ENCODE data around the gene RPS6KA5. TPM values are rescaled to one million over a fixed set of nuclear protein-coding genes. Genes with fewer than 3 reads are reported as not detected.

RPS6KA5 gene
- polyA plus RNA-seq, 2 of the 4 experiments (the other 2 are of a cell fraction), result 2.2 to 4.1 TPM

DNA sequence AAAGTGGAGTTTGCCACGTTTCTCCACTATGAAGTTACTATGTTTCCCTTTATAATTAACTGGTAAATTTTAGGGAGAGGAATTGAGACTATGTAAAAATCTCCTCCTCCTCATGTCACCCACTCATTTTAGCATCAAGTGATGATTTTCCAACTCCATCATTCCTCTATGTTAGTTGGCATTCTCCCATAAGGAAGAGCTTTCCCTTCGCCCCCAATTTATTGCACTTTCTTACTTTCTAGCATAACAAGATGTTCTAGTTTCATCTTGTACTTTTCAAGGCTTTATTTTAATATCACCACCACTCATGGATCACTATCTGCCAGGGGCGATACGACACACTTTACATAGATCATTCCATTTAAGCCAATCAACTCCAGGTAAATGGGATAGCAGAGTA is 97.1 kb downstream of the RPS6KA5 start:
- Histone ChIP-seq H3K4me3 (no peak overlapping the region), H3K4me2 (no peak overlapping the region), H3K27ac (no peak overlapping the region), H3K9me3 (peaks cover 8% of the 10 kb centered on the region), H3K4me1 (no peaks in the 10 kb centered on the region)
- ChIA-PET CTCF (no interaction called here), POLR2A (no interaction called here)
- ATAC-seq (no peak), FAIRE-seq (no peak), DNase-seq (ENCODE audit: low read depth in 1 of 2, low spot score in 1 of 2) (no peak)
- WGBS (ENCODE audit: missing lambda C conversion rate), result 66% methylated on average over 4 of the region's 4 CpGs
- TF ChIP-seq ZC3H11A (IDR thresholded peaks at IDR 0.05), result no peak
- TF ChIP-seq NFE2L2 (conservative IDR thresholded peaks at IDR 0.05; ENCODE audit: low read length), result no peak
- TF ChIP-seq POLR2A (IDR thresholded peaks at IDR 0.05; ENCODE audit: low read length), result no peak
- TF ChIP-seq EHMT2 (IDR thresholded peaks at IDR 0.05; ENCODE audit: low read depth), result no peak

GRCh38 chr14:90962505-90963109 is 97.8 kb downstream of the RPS6KA5 start:
- ATAC-seq, result no peak

GRCh38 chr14:90960818-90961217 is 99.6 kb downstream of the RPS6KA5 start:
- H3K4me3 ChIP-seq, result no peak overlapping the region
- FAIRE-seq (no peak), ATAC-seq (no peak), DNase-seq (ENCODE audit: low read depth in 1 of 2, low spot score in 1 of 2) (no peak)
- ChIA-PET POLR2A (no interaction called here), CTCF (no interaction called here)
- no peak overlapping the region for H3K4me2 ChIP-seq
- no peak overlapping the region for H3K27ac ChIP-seq
- no peaks in the 10 kb centered on the region for H3K4me1 ChIP-seq
- H3K9me3 ChIP-seq, result peaks cover 16% of the 10 kb centered on the region
- WGBS (ENCODE audit: missing lambda C conversion rate), result 82% methylated on average over 6 of the region's 6 CpGs
- TF ChIP-seq CHD4 (IDR thresholded peaks at IDR 0.05; ENCODE audit: borderline replicate concordance) (no peak), TFCP2L1 (CRISPR knock-in tag; IDR thresholded peaks at IDR 0.05) (no peak), ZNF302 (CRISPR knock-in tag; IDR thresholded peaks at IDR 0.05) (no peak), ZFP36 (IDR thresholded peaks at IDR 0.05; ENCODE audit: borderline replicate concordance, partially characterized antibody) (no peak), CBX2 (IDR thresholded peaks at IDR 0.05; ENCODE audit: borderline replicate concordance, low read depth) (no peak)

More at GRCh38 chr14:90962505-90963109, 97.8 kb downstream of the RPS6KA5 start:
- ChIA-PET POLR2A (no interaction called here), CTCF (no interaction called here)
- H3K4me1 ChIP-seq, result no peaks in the 10 kb centered on the region
- FAIRE-seq (no peak), DNase-seq (ENCODE audit: low read depth in 1 of 2, low spot score in 1 of 2) (no peak)
- WGBS (ENCODE audit: missing lambda C conversion rate), result 69% methylated on average over 11 of the region's 11 CpGs
- H3K4me2 ChIP-seq, result no peak overlapping the region
- TF ChIP-seq RAD21 (conservative IDR thresholded peaks at IDR 0.05 in 1 of 2, IDR thresholded peaks at IDR 0.05 in 1 of 2) (no peak), FOXS1 (CRISPR knock-in tag; IDR thresholded peaks at IDR 0.05) (no peak), SMC3 (IDR thresholded peaks at IDR 0.05) (no peak), KDM5A (IDR thresholded peaks at IDR 0.05) (no peak), JUN (IDR thresholded peaks at IDR 0.05) (no peak), GATA3 (IDR thresholded peaks at IDR 0.05; ENCODE audit: borderline replicate concordance) (no peak), HDAC2 (IDR thresholded peaks at IDR 0.05) (no peak), HOXA7 (CRISPR knock-in tag; IDR thresholded peaks at IDR 0.05) (no peak), ZC3H11A (IDR thresholded peaks at IDR 0.05) (no peak), CHD4 (IDR thresholded peaks at IDR 0.05; ENCODE audit: borderline replicate concordance) (no peak), HOXB13 (CRISPR knock-in tag; IDR thresholded peaks at IDR 0.05; ENCODE audit: low read depth) (no peak), PHF8 (IDR thresholded peaks at IDR 0.05; ENCODE audit: borderline replicate concordance, low read depth) (no peak), CEBPB (IDR thresholded peaks at IDR 0.05) (no peak), CHD2 (IDR thresholded peaks at IDR 0.05; ENCODE audit: low read length, partially characterized antibody) (no peak)
- TF ChIP-seq, protein P1, sequence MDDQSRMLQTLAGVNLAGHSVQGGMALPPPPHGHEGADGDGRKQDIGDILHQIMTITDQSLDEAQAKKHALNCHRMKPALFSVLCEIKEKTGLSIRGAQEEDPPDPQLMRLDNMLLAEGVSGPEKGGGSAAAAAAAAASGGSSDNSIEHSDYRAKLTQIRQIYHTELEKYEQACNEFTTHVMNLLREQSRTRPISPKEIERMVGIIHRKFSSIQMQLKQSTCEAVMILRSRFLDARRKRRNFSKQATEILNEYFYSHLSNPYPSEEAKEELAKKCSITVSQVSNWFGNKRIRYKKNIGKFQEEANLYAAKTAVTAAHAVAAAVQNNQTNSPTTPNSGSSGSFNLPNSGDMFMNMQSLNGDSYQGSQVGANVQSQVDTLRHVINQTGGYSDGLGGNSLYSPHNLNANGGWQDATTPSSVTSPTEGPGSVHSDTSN (IDR thresholded peaks at IDR 0.05), result no peak
- TF ChIP-seq, protein P2, sequence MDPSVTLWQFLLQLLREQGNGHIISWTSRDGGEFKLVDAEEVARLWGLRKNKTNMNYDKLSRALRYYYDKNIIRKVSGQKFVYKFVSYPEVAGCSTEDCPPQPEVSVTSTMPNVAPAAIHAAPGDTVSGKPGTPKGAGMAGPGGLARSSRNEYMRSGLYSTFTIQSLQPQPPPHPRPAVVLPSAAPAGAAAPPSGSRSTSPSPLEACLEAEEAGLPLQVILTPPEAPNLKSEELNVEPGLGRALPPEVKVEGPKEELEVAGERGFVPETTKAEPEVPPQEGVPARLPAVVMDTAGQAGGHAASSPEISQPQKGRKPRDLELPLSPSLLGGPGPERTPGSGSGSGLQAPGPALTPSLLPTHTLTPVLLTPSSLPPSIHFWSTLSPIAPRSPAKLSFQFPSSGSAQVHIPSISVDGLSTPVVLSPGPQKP (IDR thresholded peaks at IDR 0.05; ENCODE audit: low read depth, low read length), result no peak
- no peak overlapping the region for H3K27ac ChIP-seq
- peaks cover under 1% of the 10 kb centered on the region; the same call in 2 of the 3 replicates for H3K9me3 ChIP-seq
- no peak overlapping the region for H3K4me3 ChIP-seq
